ENCODE results near the gene C1QB.

- no peak for TF ChIP-seq CTCF (conservative IDR thresholded peaks at IDR 0.05; ENCODE audit: low read depth, low read length)
- no peak for TF ChIP-seq RAD21 (IDR thresholded peaks at IDR 0.05; ENCODE audit: low read length)
- TF ChIP-seq POLR2A (IDR thresholded peaks at IDR 0.05; ENCODE audit: low read depth, low read length), result no peak
- TF ChIP-seq RFX5 (IDR thresholded peaks at IDR 0.05; ENCODE audit: low read depth, low read length), result no peak
- no peak for TF ChIP-seq CHD1 (IDR thresholded peaks at IDR 0.05; ENCODE audit: low read depth, low read length)
- no peak for TF ChIP-seq MAZ (IDR thresholded peaks at IDR 0.05; ENCODE audit: borderline replicate concordance, low read depth, low read length)
Measured at GRCh38 chr1:22619252-22619651, 33.8 kb upstream of the C1QB start.
